ENCODE measurements around the gene NUDT19. TPM values are rescaled to one million over a fixed set of nuclear protein-coding genes. Genes with fewer than 3 reads are reported as not detected.

The NUDT19 gene
- total RNA-seq = 11.1 and 16.3 TPM in 2 replicates

DNA sequence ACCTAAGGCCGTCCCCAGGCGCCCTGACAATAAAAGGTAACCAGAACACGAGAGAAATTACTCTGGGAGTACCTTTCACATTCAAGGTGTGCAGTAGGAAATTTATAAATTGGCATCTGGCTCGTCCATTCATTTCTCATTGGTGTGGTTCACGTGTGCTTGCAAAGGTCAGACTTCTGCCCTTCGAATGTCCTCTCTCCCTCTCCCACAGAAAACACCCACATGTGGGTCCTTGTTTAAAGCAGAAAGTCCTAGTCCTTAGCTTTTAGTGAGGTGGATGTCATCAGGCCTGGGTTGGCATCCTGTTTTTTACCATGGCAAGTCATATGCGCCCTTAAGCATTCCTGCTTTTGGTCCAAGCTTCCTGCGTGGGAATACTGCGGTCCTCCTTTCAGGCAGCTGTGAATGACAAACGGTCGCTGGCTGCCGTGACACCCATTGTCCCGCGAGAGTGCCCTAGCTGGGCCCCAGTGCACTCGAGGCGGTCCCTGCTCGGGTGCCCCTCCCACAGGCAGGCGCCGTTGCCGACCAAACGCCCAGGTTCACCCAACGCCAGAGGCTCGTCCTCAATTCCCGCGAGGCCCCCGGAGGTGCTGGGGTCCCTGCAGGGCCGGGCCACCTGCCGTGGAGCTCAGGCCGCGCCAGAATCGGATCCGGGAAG is at the start of gene NUDT19:
NUDT19 (plus strand) TSS at position 531 of the 661 bp plus-strand sequence. CDS start 140 bp downstream, outside the sequence.

DNA sequence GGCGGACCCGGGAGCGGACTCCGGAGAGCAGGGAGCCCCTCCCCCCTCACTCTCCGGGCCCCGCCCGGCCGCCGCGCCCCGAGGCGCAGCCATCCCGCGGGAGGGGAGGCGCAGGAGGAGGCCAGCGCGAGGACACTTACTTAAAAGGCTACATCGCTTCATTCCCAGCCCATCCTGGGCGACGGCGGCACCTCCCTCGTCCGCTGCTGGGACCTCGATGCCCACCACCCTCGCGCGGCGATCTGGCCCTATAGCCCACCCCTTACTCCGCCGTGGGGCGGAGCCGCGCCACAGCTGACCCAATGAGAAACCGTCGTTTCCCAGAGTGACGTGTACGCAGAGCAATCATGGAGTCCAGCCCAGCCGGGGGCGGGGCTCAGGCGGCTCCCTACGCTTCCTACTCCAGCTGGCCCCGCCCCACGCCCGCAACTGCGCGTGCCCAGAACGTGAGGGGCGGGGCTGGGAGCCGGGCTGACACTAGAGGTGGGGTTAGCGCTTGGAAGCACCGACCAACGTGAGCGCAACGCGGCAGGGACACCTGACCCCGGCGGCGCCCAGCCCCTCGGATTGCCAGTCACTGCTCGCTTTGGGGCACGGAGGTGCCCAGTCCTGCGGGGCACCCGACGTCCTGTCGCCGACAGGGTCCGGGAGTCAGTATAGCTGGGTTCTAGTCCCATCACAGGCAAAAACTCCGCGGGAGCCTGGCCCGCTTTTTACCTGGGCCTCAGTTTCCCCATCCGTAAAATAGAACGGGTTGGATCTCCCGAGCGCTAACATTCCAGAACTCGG is 16.5 kb upstream of the NUDT19 start, which contains the start of gene ANKRD27:
ANKRD27 (minus strand) TSS at position 250 of the 789 bp plus-strand sequence. CDS start 16,165 bp downstream, outside the sequence.

DNA sequence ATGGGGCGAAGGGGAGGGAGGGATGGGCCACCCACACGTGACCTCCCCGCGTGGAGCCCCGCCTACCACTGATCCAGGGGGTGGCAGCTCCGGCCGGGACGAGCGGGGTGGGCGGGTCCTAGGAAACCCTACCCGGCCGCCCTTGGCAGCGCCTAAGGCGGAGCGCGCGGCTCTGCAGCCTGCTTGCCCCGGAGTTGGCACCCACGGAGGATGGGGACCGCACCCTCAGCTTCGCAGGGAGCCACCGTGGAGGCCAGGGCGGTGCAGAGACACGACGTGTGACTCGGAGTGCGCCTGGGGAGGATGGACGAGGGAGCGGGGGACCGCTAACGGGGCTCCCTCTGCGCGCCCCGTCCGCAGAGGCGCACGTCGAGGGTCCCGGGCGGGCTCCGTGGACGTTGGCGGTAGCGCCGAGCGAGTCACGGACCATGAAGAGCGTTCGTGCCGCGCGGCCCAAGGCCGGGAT is 15.9 kb upstream of the NUDT19 start, which contains the start of gene RGS9BP:
RGS9BP (plus strand) TSS at position 129 of the 466 bp plus-strand sequence. CDS start 416 bp downstream, outside the sequence.

DNA sequence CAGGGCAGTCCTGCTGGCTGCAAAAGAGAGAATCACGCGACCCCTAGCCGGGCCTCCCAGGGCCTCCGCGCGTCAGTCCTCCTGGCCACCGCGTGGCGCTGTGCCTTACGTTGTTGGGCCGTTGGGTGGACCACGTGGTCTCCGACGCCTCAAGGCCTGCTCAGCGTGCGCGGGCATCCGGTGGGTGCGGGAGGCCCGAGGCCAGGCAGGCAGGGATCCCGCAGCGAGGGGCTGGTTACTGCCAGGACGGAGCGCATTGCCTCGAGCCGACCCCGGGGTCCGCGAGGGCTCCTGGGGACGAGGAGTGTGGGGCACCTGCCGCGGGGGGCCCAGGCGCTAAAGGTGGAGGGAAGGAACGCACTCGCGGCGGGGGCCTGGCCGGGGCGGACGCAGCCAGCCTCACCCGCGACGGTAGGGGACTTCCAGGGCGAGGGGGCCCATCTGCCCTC is 28.0 kb downstream of the NUDT19 start, which contains the start of gene TDRD12:
TDRD12 (plus strand) TSS at position 157 of the 449 bp plus-strand sequence. CDS start 306 bp downstream, outside the sequence.

Other genes with a start within 250 kb of the NUDT19 start
- 145 and 153 TPM in 2 replicates for gene PDCD5, start 110.6 kb upstream of the NUDT19 start, total RNA-seq
- gene ANKRD27, start 16.6 kb upstream of the NUDT19 start, total RNA-seq = 20.0 and 21.5 TPM in 2 replicates
- 0.24 and 0.69 TPM in 2 replicates for gene RGS9BP, start 16.0 kb upstream of the NUDT19 start, total RNA-seq
- gene TDRD12, start 27.9 kb downstream of the NUDT19 start, total RNA-seq = 0.10 TPM in 1 of 2 replicates, not detected in the other
- not detected in 2 replicates for gene SLC7A9, start 177.9 kb downstream of the NUDT19 start, total RNA-seq

Data from cardiac ventricle fibroblast (primary cell).